HG03159 (cell line): ENCODE data around the gene KCNJ6.

Source experiments
- ATAC-seq: cut with Tn5 transposase; IDR thresholded peaks from one replicate; pipeline ENCODE4 v1.9.1; 2021; ENCODE audit warnings: mild to moderate bottlenecking, moderate library complexity; ENCODE audit not compliant: unreplicated experiment

The KCNJ6 gene

DNA sequence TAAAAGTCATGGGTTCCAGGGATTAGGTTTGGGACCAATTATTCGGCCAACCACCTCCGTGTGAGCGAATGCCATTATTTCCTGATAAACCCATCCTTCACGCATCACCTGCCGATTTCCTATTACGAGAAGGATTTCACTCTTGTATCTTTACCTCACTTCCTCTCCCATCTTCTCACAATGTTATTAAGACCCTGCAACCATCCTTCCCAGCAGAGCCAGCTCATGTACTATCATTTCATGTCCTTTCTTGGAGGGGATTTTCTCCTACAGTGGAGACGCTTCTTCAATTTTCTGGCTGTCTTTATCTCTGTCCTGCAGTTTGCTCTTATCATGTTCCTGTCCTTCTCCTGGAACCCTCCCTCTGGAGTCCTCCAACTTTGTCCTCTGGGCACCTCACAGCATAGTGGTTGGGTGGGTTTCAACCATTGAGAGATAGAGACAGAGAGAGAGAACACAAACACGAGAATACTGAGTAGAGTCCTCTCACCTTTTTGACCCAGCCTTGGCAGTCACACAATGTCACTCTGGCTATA lies 357.5 kb downstream of the KCNJ6 start:
- no peak for ATAC-seq
